ENCODE results near the gene ITM2C. TPM values are rescaled to one million over a fixed set of nuclear protein-coding genes. Genes with fewer than 3 reads are reported as not detected.

The ITM2C gene
- total and polyA plus RNA-seq, 2 experiments from 2014 or later: 241 to 367 TPM

DNA sequence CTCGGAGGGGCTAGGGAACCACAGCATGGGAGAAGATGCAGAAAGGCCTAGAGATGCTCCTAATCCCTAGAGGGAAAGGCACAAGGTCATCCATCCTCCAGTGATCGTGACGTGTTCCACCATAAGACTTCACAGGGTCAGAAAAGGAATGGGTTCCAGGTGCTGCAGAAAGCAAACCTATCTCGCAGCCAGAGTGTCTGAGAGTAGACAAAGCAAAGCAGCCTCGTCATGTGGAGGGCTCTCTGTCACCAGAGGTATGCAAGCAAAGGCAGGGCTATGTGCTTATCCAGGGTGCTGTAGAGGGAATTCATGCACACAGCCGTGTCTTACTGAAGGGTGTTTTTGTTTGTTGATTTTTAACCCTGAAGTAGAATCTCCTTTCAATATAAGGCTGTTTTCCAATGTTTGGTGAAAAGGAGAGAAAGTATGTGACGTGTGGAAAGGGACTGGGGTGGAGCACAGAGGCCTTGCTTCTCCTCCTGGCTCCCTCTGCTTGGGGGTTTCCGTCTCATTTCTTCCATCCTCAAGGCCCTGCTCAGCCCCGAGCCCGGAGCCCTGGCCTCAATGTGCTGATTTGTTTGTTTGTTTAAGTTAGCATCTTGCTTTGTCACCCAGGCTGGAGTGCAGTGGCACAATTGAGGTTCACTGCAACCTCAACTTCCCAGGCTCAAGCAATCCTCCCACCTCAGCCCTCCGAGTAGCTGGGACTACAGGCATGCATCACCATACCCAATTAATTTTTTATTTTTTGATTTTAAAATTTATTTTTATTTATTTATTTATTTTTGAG is 57.3 kb downstream of the ITM2C start (continued):
- TF ChIP-seq, protein P1, sequence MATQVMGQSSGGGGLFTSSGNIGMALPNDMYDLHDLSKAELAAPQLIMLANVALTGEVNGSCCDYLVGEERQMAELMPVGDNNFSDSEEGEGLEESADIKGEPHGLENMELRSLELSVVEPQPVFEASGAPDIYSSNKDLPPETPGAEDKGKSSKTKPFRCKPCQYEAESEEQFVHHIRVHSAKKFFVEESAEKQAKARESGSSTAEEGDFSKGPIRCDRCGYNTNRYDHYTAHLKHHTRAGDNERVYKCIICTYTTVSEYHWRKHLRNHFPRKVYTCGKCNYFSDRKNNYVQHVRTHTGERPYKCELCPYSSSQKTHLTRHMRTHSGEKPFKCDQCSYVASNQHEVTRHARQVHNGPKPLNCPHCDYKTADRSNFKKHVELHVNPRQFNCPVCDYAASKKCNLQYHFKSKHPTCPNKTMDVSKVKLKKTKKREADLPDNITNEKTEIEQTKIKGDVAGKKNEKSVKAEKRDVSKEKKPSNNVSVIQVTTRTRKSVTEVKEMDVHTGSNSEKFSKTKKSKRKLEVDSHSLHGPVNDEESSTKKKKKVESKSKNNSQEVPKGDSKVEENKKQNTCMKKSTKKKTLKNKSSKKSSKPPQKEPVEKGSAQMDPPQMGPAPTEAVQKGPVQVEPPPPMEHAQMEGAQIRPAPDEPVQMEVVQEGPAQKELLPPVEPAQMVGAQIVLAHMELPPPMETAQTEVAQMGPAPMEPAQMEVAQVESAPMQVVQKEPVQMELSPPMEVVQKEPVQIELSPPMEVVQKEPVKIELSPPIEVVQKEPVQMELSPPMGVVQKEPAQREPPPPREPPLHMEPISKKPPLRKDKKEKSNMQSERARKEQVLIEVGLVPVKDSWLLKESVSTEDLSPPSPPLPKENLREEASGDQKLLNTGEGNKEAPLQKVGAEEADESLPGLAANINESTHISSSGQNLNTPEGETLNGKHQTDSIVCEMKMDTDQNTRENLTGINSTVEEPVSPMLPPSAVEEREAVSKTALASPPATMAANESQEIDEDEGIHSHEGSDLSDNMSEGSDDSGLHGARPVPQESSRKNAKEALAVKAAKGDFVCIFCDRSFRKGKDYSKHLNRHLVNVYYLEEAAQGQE (IDR thresholded peaks at IDR 0.05; ENCODE audit: unreplicated experiment): no peak

DNA sequence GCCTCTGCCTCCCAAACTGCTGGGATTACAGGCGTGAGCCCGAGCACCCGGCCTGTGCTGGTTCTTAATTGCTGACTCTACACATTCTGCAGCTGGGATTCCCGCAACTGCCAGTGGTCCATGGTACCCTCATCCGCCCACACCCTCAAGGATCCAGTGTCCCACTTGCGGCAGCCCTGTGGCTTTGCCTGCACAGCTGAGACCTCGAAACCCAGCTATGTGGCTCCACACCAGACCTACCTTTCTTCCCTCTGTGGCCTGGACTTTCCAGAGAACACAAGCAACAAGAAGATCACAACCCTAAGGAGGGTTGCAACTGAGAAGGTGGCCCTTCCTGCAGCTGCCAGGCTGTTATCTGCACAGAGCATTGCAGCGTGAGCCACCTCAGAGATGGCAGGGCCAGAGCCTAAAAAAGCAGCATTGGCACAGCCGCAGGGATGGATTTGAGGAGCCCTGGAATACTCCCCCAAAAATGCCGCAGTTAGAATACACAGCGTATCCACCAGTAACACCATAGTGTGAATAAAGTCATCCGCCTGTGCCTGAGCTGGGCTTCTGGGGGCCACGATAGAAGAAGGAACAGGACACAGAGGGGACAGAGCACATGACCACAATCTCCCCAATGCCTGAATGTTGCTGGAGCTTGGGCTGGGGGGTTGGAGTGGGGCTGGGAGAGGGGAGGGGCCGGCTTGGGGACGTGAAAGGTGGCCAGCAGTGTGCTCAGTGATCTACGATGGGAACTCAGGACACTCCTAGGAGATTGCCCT is 58.4 kb downstream of the ITM2C start:
- no peaks in the 10 kb centered on the region for H3K9me3 Mint-ChIP-seq
- peaks cover 9% of the 10 kb centered on the region for H3K27me3 Mint-ChIP-seq (ENCODE audit: insufficient read depth, low read depth, poor library complexity)
- H3K9me2 ChIP-seq (ENCODE audit: insufficient read depth): no peaks in the 10 kb centered on the region
- no peaks in the 10 kb centered on the region for H3F3A ChIP-seq (replicated peaks; ENCODE audit: low read depth)
- no peak overlapping the region for H3K4me3 ChIP-seq
- ATAC-seq: no peak
- no peaks in the 10 kb centered on the region for H3K4me1 ChIP-seq (ENCODE audit: insufficient read depth)
- H3K27ac Mint-ChIP-seq: no peak overlapping the region
- no peak overlapping the region for H3K4me2 ChIP-seq
- no peaks in the 10 kb centered on the region for H3K79me2 ChIP-seq (replicated peaks; ENCODE audit: insufficient read depth)
- no peak overlapping the region for H2AFZ ChIP-seq
- H3K36me3 ChIP-seq (ENCODE audit: insufficient read depth): no peaks in the 10 kb centered on the region
- H3K27ac ChIP-seq (ENCODE audit: low read depth): no peak overlapping the region
- no peaks in the 10 kb centered on the region for H4K20me1 ChIP-seq (replicated peaks; ENCODE audit: insufficient read depth)
- DNase-seq (ENCODE audit: low spot score): no peak
- H3K27me3 ChIP-seq (ENCODE audit: insufficient read depth): no peaks in the 10 kb centered on the region
- no peaks in the 10 kb centered on the region for H3K36me3 Mint-ChIP-seq (ENCODE audit: low read depth)
- no peak overlapping the region for H3K4me3 Mint-ChIP-seq
- H3K4me1 Mint-ChIP-seq: peaks cover 11% of the 10 kb centered on the region
- no peak for TF ChIP-seq CREB1 (CRISPR knock-in tag; IDR thresholded peaks at IDR 0.05; ENCODE audit: low read depth)
- no peak for TF ChIP-seq JUNB (IDR thresholded peaks at IDR 0.05; ENCODE audit: unreplicated experiment)
- no peak for TF ChIP-seq ZNF114 (CRISPR knock-in tag; IDR thresholded peaks at IDR 0.05)
- TF ChIP-seq, protein P2, sequence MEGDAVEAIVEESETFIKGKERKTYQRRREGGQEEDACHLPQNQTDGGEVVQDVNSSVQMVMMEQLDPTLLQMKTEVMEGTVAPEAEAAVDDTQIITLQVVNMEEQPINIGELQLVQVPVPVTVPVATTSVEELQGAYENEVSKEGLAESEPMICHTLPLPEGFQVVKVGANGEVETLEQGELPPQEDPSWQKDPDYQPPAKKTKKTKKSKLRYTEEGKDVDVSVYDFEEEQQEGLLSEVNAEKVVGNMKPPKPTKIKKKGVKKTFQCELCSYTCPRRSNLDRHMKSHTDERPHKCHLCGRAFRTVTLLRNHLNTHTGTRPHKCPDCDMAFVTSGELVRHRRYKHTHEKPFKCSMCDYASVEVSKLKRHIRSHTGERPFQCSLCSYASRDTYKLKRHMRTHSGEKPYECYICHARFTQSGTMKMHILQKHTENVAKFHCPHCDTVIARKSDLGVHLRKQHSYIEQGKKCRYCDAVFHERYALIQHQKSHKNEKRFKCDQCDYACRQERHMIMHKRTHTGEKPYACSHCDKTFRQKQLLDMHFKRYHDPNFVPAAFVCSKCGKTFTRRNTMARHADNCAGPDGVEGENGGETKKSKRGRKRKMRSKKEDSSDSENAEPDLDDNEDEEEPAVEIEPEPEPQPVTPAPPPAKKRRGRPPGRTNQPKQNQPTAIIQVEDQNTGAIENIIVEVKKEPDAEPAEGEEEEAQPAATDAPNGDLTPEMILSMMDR (conservative IDR thresholded peaks at IDR 0.05; ENCODE audit: low read depth in 2 of 2): no peak
- no peak for TF ChIP-seq POLR2AphosphoS5 (IDR thresholded peaks at IDR 0.05; ENCODE audit: low read depth)
- TF ChIP-seq, protein P3, sequence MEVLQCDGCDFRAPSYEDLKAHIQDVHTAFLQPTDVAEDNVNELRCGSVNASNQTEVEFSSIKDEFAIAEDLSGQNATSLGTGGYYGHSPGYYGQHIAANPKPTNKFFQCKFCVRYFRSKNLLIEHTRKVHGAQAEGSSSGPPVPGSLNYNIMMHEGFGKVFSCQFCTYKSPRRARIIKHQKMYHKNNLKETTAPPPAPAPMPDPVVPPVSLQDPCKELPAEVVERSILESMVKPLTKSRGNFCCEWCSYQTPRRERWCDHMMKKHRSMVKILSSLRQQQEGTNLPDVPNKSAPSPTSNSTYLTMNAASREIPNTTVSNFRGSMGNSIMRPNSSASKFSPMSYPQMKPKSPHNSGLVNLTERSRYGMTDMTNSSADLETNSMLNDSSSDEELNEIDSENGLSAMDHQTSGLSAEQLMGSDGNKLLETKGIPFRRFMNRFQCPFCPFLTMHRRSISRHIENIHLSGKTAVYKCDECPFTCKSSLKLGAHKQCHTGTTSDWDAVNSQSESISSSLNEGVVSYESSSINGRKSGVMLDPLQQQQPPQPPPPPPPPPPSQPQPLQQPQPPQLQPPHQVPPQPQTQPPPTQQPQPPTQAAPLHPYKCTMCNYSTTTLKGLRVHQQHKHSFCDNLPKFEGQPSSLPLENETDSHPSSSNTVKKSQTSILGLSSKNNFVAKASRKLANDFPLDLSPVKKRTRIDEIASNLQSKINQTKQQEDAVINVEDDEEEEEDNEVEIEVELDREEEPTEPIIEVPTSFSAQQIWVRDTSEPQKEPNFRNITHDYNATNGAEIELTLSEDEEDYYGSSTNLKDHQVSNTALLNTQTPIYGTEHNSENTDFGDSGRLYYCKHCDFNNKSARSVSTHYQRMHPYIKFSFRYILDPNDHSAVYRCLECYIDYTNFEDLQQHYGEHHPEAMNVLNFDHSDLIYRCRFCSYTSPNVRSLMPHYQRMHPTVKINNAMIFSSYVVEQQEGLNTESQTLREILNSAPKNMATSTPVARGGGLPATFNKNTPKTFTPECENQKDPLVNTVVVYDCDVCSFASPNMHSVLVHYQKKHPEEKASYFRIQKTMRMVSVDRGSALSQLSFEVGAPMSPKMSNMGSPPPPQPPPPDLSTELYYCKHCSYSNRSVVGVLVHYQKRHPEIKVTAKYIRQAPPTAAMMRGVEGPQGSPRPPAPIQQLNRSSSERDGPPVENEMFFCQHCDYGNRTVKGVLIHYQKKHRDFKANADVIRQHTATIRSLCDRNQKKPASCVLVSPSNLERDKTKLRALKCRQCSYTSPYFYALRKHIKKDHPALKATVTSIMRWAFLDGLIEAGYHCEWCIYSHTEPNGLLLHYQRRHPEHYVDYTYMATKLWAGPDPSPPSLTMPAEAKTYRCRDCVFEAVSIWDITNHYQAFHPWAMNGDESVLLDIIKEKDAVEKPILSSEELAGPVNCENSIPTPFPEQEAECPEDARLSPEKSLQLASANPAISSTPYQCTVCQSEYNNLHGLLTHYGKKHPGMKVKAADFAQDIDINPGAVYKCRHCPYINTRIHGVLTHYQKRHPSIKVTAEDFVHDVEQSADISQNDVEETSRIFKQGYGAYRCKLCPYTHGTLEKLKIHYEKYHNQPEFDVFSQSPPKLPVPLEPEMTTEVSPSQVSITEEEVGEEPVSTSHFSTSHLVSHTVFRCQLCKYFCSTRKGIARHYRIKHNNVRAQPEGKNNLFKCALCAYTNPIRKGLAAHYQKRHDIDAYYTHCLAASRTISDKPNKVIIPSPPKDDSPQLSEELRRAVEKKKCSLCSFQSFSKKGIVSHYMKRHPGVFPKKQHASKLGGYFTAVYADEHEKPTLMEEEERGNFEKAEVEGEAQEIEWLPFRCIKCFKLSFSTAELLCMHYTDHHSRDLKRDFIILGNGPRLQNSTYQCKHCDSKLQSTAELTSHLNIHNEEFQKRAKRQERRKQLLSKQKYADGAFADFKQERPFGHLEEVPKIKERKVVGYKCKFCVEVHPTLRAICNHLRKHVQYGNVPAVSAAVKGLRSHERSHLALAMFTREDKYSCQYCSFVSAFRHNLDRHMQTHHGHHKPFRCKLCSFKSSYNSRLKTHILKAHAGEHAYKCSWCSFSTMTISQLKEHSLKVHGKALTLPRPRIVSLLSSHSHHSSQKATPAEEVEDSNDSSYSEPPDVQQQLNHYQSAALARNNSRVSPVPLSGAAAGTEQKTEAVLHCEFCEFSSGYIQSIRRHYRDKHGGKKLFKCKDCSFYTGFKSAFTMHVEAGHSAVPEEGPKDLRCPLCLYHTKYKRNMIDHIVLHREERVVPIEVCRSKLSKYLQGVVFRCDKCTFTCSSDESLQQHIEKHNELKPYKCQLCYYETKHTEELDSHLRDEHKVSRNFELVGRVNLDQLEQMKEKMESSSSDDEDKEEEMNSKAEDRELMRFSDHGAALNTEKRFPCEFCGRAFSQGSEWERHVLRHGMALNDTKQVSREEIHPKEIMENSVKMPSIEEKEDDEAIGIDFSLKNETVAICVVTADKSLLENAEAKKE (CRISPR knock-in tag; IDR thresholded peaks at IDR 0.05): no peak
- no peak for TF ChIP-seq ZNF331 (CRISPR knock-in tag; IDR thresholded peaks at IDR 0.05; ENCODE audit: low read depth)
- TF ChIP-seq NANOG (IDR thresholded peaks at IDR 0.05; ENCODE audit: borderline replicate concordance): no peak
- TF ChIP-seq STAT1 (IDR thresholded peaks at IDR 0.05; ENCODE audit: unreplicated experiment): no peak
- TF ChIP-seq EZH2phosphoT487 (IDR thresholded peaks at IDR 0.05; ENCODE audit: unreplicated experiment): no peak
